ENCODE data around the gene TTYH3. TPM values are rescaled to one million over a fixed set of nuclear protein-coding genes. Genes with fewer than 3 reads are reported as not detected.

TTYH3 gene
- total RNA-seq, 1 experiment from 2014 or later: 178 TPM

- TF ChIP-seq STAT6 (CRISPR knock-in tag; conservative IDR thresholded peaks at IDR 0.05; ENCODE audit: low read depth) (no peak), ZNF671 (CRISPR knock-in tag; IDR thresholded peaks at IDR 0.05) (no peak), ERG (CRISPR knock-in tag; IDR thresholded peaks at IDR 0.05) (no peak), NFYB (CRISPR knock-in tag; conservative IDR thresholded peaks at IDR 0.05; ENCODE audit: low read depth) (no peak)
- TF ChIP-seq, protein P1, sequence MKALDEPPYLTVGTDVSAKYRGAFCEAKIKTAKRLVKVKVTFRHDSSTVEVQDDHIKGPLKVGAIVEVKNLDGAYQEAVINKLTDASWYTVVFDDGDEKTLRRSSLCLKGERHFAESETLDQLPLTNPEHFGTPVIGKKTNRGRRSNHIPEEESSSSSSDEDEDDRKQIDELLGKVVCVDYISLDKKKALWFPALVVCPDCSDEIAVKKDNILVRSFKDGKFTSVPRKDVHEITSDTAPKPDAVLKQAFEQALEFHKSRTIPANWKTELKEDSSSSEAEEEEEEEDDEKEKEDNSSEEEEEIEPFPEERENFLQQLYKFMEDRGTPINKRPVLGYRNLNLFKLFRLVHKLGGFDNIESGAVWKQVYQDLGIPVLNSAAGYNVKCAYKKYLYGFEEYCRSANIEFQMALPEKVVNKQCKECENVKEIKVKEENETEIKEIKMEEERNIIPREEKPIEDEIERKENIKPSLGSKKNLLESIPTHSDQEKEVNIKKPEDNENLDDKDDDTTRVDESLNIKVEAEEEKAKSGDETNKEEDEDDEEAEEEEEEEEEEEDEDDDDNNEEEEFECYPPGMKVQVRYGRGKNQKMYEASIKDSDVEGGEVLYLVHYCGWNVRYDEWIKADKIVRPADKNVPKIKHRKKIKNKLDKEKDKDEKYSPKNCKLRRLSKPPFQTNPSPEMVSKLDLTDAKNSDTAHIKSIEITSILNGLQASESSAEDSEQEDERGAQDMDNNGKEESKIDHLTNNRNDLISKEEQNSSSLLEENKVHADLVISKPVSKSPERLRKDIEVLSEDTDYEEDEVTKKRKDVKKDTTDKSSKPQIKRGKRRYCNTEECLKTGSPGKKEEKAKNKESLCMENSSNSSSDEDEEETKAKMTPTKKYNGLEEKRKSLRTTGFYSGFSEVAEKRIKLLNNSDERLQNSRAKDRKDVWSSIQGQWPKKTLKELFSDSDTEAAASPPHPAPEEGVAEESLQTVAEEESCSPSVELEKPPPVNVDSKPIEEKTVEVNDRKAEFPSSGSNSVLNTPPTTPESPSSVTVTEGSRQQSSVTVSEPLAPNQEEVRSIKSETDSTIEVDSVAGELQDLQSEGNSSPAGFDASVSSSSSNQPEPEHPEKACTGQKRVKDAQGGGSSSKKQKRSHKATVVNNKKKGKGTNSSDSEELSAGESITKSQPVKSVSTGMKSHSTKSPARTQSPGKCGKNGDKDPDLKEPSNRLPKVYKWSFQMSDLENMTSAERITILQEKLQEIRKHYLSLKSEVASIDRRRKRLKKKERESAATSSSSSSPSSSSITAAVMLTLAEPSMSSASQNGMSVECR (CRISPR knock-in tag; IDR thresholded peaks at IDR 0.05; ENCODE audit: borderline replicate concordance): no peak
These were observed 12.4 kb downstream of the TTYH3 start (continued) for GRCh38 chr7:2644220-2644561.

DNA sequence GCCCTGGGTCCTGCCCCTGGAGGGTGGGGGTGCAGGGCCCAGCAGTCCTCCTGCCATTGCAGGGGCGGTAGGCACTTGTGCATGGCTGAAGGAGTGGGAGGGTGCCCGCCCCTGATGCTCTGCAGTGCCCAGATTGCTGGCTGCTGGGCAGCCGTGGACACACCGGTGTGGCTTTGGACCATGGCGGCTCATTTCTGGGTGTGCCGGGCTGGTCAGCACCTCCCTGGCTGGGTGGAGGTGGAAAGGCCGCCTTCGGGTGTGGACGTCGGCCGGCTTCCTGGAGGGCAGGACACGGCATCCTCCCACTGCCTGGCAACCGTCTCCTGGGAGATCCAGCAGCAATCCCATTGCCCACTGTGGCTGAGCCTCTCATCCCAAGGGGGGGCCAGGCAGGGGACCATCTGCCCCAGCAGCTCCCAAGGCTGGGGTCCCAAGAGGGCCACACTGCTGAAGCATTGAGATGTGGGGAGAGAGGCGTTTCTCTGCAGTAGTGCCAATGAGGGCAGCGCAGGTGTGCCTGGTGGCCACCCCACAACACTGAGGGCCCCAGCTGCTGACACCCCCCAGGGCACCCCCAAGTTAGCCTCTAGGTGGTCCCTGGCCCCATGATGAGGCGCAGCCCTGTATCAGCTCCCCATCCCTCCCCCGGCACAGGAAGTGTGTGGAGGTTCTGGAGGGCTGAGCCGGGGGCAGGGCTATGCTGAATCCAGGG is 12.9 kb downstream of the TTYH3 start:
- Mint-ChIP-seq H3K27ac (peak overlapping the region; percentile 96), H3K9me3 (no peaks in the 10 kb centered on the region), H3K4me1 (peaks cover 35% of the 10 kb centered on the region), H3K27me3 (ENCODE audit: low read depth) (no peaks in the 10 kb centered on the region), H3K4me3 (peak overlapping the region; percentile 41), H3K36me3 (no peaks in the 10 kb centered on the region)
- DNase-seq (ENCODE audit: low spot score) (no peak), ATAC-seq (peak; percentile 7)
- POLR2A ChIA-PET: interaction anchor here (1.1 to 1.4 kb wide), 6 partner anchors 9 to 121 kb away, joined by 3 to 13 read pairs (median 4); partner anchors contain the start of gene TTYH3
- CTCF ChIA-PET: interaction anchor here (0.9 to 4.9 kb wide), 12 partner anchors 9 to 193 kb away, joined by 3 to 32 read pairs (median 5); partner anchors contain the start of gene BRAT1
- TF ChIP-seq E2F4 (CRISPR knock-in tag; IDR thresholded peaks at IDR 0.05; ENCODE audit: borderline replicate concordance, low read depth) (no peak), SP1 (CRISPR knock-in tag; conservative IDR thresholded peaks at IDR 0.05) (no peak), ZBTB21 (CRISPR knock-in tag; IDR thresholded peaks at IDR 0.05; ENCODE audit: borderline replicate concordance) (no peak), GTF2I (CRISPR knock-in tag; conservative IDR thresholded peaks at IDR 0.05) (no peak), RORB (CRISPR knock-in tag; IDR thresholded peaks at IDR 0.05) (no peak), IRF2 (CRISPR knock-in tag; IDR thresholded peaks at IDR 0.05; ENCODE audit: borderline replicate concordance, low read depth) (no peak), MXD4 (CRISPR knock-in tag; IDR thresholded peaks at IDR 0.05; ENCODE audit: borderline replicate concordance) (no peak)
- TF ChIP-seq, protein P2, sequence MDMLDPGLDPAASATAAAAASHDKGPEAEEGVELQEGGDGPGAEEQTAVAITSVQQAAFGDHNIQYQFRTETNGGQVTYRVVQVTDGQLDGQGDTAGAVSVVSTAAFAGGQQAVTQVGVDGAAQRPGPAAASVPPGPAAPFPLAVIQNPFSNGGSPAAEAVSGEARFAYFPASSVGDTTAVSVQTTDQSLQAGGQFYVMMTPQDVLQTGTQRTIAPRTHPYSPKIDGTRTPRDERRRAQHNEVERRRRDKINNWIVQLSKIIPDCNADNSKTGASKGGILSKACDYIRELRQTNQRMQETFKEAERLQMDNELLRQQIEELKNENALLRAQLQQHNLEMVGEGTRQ (CRISPR knock-in tag; IDR thresholded peaks at IDR 0.05): no peak
